Trophoblast cell (in vitro differentiated cells and primary cell): ENCODE results near the gene NT5DC1.

Experiments used
- DNase-seq, 2 donors: peaks; one replicate each; pipeline ENCODE4 v3.0.0-alpha.2; 2016
- H2AFZ ChIP-seq: 2 replicates; pipeline ENCODE4 v1.6.1; 2013; ENCODE audit warnings: low read length, moderate library complexity, mild to moderate bottlenecking; ENCODE audit not compliant: insufficient read depth, poor library complexity
- H2AK5ac ChIP-seq: 2 replicates; pipeline ENCODE4 v1.6.1; 2013; ENCODE audit warnings: mild to moderate bottlenecking, low read length
- H2BK120ac ChIP-seq: 2 replicates; pipeline ENCODE4 v1.6.1; 2013; ENCODE audit warnings: low read length, mild to moderate bottlenecking, moderate library complexity; ENCODE audit not compliant: insufficient read depth, poor library complexity
- H2BK12ac ChIP-seq: 2 replicates; pipeline ENCODE4 v1.6.1; 2013; ENCODE audit warnings: mild to moderate bottlenecking, low read length, moderate library complexity
- H2BK5ac ChIP-seq: 2 replicates; pipeline ENCODE4 v1.6.1; 2013; ENCODE audit warnings: low read length, low read depth, moderate library complexity, mild to moderate bottlenecking; ENCODE audit not compliant: poor library complexity
- H3K14ac ChIP-seq: 2 replicates; pipeline ENCODE4 v1.6.1; 2013; ENCODE audit warnings: mild to moderate bottlenecking, low read length
- H3K18ac ChIP-seq: 2 replicates; pipeline ENCODE4 v1.6.1; 2013; ENCODE audit warnings: mild to moderate bottlenecking, low read length
- H3K23ac ChIP-seq: 2 replicates; pipeline ENCODE4 v1.6.1; 2013; ENCODE audit warnings: low read length
- H3K27ac ChIP-seq: 2 replicates; pipeline ENCODE4 v1.5.1; 2013; ENCODE audit warnings: low read depth, mild to moderate bottlenecking, inconsistent platforms, low read length, moderate library complexity
- H3K27me3 ChIP-seq: 2 replicates; pipeline ENCODE4 v1.6.1; 2013; ENCODE audit warnings: inconsistent platforms, mild to moderate bottlenecking, low read length, moderate library complexity; ENCODE audit not compliant: insufficient read depth
- H3K36me3 ChIP-seq, 2 experiments: 1 replicate in 1 of 2; 2 replicates in 1 of 2; pipeline ENCODE4 v1.6.1; 2013; ENCODE audit warnings: low read length in 2 of 2, mild to moderate bottlenecking in 2 of 2, moderate library complexity in 1 of 2; ENCODE audit not compliant: insufficient read depth in 2 of 2, control insufficient read depth in 1 of 2
- H3K4ac ChIP-seq: 2 replicates; pipeline ENCODE4 v1.6.1; 2013; ENCODE audit warnings: low read depth, mild to moderate bottlenecking, low read length, moderate library complexity
- H3K4me1 ChIP-seq, 2 experiments: 1 replicate in 1 of 2; 2 replicates in 1 of 2; pipeline ENCODE4 v1.6.1; 2013; ENCODE audit warnings: low read length in 2 of 2, mild to moderate bottlenecking in 2 of 2, moderate library complexity in 1 of 2; ENCODE audit not compliant: insufficient read depth in 2 of 2, control insufficient read depth in 1 of 2
- H3K4me2 ChIP-seq: 2 replicates; pipeline ENCODE4 v1.6.1; 2013; ENCODE audit warnings: inconsistent platforms, mild to moderate bottlenecking, low read length, moderate library complexity
- H3K4me3 ChIP-seq: 2 replicates; pipeline ENCODE4 v1.5.1; 2013; ENCODE audit warnings: mild to moderate bottlenecking, low read depth, low read length, inconsistent platforms
- H3K79me1 ChIP-seq: one replicate; pipeline ENCODE4 v1.6.1; 2013; ENCODE audit warnings: low read length
- H3K79me2 ChIP-seq: 2 replicates; pipeline ENCODE4 v1.6.1; 2013; ENCODE audit warnings: low read length, mild to moderate bottlenecking; ENCODE audit not compliant: control insufficient read depth, insufficient read depth, poor library complexity
- H3K9ac ChIP-seq: 2 replicates; pipeline ENCODE4 v1.6.1; 2013; ENCODE audit warnings: mild to moderate bottlenecking, low read length
- H3K9me3 ChIP-seq: 2 replicates; pipeline ENCODE4 v1.6.1; 2013; ENCODE audit warnings: low read depth, mild to moderate bottlenecking, control low read depth, inconsistent platforms, low read length; ENCODE audit not compliant: insufficient read depth
- H4K12ac ChIP-seq: 2 replicates; pipeline ENCODE4 v1.6.1; 2013; ENCODE audit warnings: low read depth, mild to moderate bottlenecking, low read length, moderate library complexity
- H4K8ac ChIP-seq: 2 replicates; pipeline ENCODE4 v1.6.1; 2013; ENCODE audit warnings: low read depth, mild to moderate bottlenecking, low read length, moderate library complexity
- H4K91ac ChIP-seq: one replicate; pipeline ENCODE4 v1.6.1; 2013; ENCODE audit warnings: low read depth, mild to moderate bottlenecking, low read length, moderate library complexity
- WGBS: extraction: QIAGEN DNeasy Blood & Tissue Kit; methylation state at CpG from one replicate; pipeline ENCODE4 v1.1.7; 2013; ENCODE audit warnings: missing lambda C conversion rate; ENCODE audit not compliant: insufficient read length, insufficient coverage; ENCODE audit errors: extremely low coverage; 5-methylcytosine and 5-hydroxymethylcytosine counted together

Gene NT5DC1

GRCh38 chr6:116173928-116174327, 73.3 kb downstream of the NT5DC1 start:
- Histone ChIP-seq H3K9ac (no peak overlapping the region), H3K36me3 (no peaks in the 10 kb centered on the region), H2BK12ac (no peak overlapping the region), H3K4me2 (no peak overlapping the region), H2BK120ac (no peak overlapping the region), H3K18ac (no peak overlapping the region), H3K23ac (no peak overlapping the region), H4K8ac (no peak overlapping the region), H3K79me1 (no peaks in the 10 kb centered on the region), H3K27me3 (no peaks in the 10 kb centered on the region), H3K4me3 (no peak overlapping the region), H2AK5ac (no peak overlapping the region), H3K79me2 (no peaks in the 10 kb centered on the region), H3K14ac (no peak overlapping the region), H3K27ac (no peak overlapping the region), H2AFZ (no peak overlapping the region), H3K4me1 (no peaks in the 10 kb centered on the region), H3K9me3 (no peaks in the 10 kb centered on the region), H4K12ac (no peak overlapping the region), H4K91ac (no peak overlapping the region), H3K4ac (no peak overlapping the region), H2BK5ac (no peak overlapping the region)
- no CpG with 5 or more reads among the region's 3 CpGs for WGBS
- no peak for DNase-seq

GRCh38 chr6:116175344-116175743, 74.7 kb downstream of the NT5DC1 start:
- Histone ChIP-seq H3K79me1 (no peaks in the 10 kb centered on the region), H4K91ac (no peak overlapping the region), H3K4me1 (no peaks in the 10 kb centered on the region), H3K4me3 (no peak overlapping the region), H2BK120ac (no peak overlapping the region), H3K4ac (no peak overlapping the region), H3K14ac (no peak overlapping the region), H3K27me3 (no peaks in the 10 kb centered on the region), H3K9me3 (no peaks in the 10 kb centered on the region), H3K27ac (no peak overlapping the region), H3K36me3 (no peaks in the 10 kb centered on the region), H4K12ac (no peak overlapping the region), H4K8ac (no peak overlapping the region), H2BK5ac (no peak overlapping the region), H2BK12ac (no peak overlapping the region), H3K4me2 (no peak overlapping the region), H2AFZ (no peak overlapping the region), H2AK5ac (no peak overlapping the region), H3K79me2 (no peaks in the 10 kb centered on the region), H3K9ac (no peak overlapping the region), H3K18ac (no peak overlapping the region), H3K23ac (no peak overlapping the region)
- no CpG with 5 or more reads among the region's 2 CpGs for WGBS
- no peak for DNase-seq

GRCh38 chr6:116176596-116176995, 75.9 kb downstream of the NT5DC1 start:
- H3K79me2 ChIP-seq, result no peaks in the 10 kb centered on the region
- H3K36me3 ChIP-seq, result no peaks in the 10 kb centered on the region
- no peak overlapping the region for H3K27ac ChIP-seq
- no peak overlapping the region for H4K12ac ChIP-seq
- no peak overlapping the region for H4K91ac ChIP-seq
- no peaks in the 10 kb centered on the region for H3K27me3 ChIP-seq
- H3K18ac ChIP-seq, result no peak overlapping the region
- no peak overlapping the region for H3K23ac ChIP-seq
- H2AK5ac ChIP-seq, result no peak overlapping the region
- H3K4me2 ChIP-seq, result no peak overlapping the region
- H2BK120ac ChIP-seq, result no peak overlapping the region
- H2BK5ac ChIP-seq, result no peak overlapping the region
- H3K9me3 ChIP-seq, result no peaks in the 10 kb centered on the region
- H2BK12ac ChIP-seq, result no peak overlapping the region
- no peak overlapping the region for H2AFZ ChIP-seq
- H3K14ac ChIP-seq, result no peak overlapping the region
- no peak overlapping the region for H3K4me3 ChIP-seq
- H3K79me1 ChIP-seq, result no peaks in the 10 kb centered on the region
- no peak overlapping the region for H3K4ac ChIP-seq
- no CpG with 5 or more reads among the region's 2 CpGs for WGBS
- DNase-seq, result no peak
- H3K9ac ChIP-seq, result no peak overlapping the region
- no peak overlapping the region for H4K8ac ChIP-seq
- no peaks in the 10 kb centered on the region for H3K4me1 ChIP-seq

- Histone ChIP-seq H2BK120ac (no peak overlapping the region), H3K79me1 (no peaks in the 10 kb centered on the region), H3K27me3 (no peaks in the 10 kb centered on the region), H3K9me3 (no peaks in the 10 kb centered on the region), H3K4ac (no peak overlapping the region), H3K79me2 (no peaks in the 10 kb centered on the region), H4K12ac (no peak overlapping the region), H2BK5ac (no peak overlapping the region), H4K91ac (no peak overlapping the region), H2AK5ac (no peak overlapping the region), H3K23ac (no peak overlapping the region), H2BK12ac (no peak overlapping the region), H3K4me3 (no peak overlapping the region), H4K8ac (no peak overlapping the region), H3K27ac (no peak overlapping the region), H3K4me1 (no peaks in the 10 kb centered on the region), H3K9ac (no peak overlapping the region), H3K18ac (no peak overlapping the region), H2AFZ (no peak overlapping the region), H3K4me2 (no peak overlapping the region), H3K14ac (no peak overlapping the region), H3K36me3 (no peaks in the 10 kb centered on the region)
- no peak for DNase-seq
Measured at GRCh38 chr6:116180375-116180774, 79.7 kb downstream of the NT5DC1 start.
